Measurements from ENCODE around the gene MAP4K4. TPM values are rescaled to one million over a fixed set of nuclear protein-coding genes. Genes with fewer than 3 reads are reported as not detected.

Gene MAP4K4
- total and polyA plus RNA-seq, 8 donors, result 9.6 to 71.6 (median 23.8) TPM

GRCh38 chr2:101815154-101815553, 117.6 kb downstream of the MAP4K4 start:
- WGBS, 5 donors, result 95 to 100% (median 97%) methylated on average over 3 of the region's 3 CpGs
- H3K4me1 ChIP-seq, result peaks cover 11 to 54% (median 39%) of the 10 kb centered on the region in 4 donors
- no peak overlapping the region for H3K4me3 ChIP-seq
- no peaks in the 10 kb centered on the region for H3K36me3 ChIP-seq
- no peaks in the 10 kb centered on the region for H3K27me3 ChIP-seq
- intact Hi-C loops (cut with DNase I; ENCODE audit: low total_unique reads), result no loop called here
- no peak for DNase-seq
- TF ChIP-seq, protein P1, sequence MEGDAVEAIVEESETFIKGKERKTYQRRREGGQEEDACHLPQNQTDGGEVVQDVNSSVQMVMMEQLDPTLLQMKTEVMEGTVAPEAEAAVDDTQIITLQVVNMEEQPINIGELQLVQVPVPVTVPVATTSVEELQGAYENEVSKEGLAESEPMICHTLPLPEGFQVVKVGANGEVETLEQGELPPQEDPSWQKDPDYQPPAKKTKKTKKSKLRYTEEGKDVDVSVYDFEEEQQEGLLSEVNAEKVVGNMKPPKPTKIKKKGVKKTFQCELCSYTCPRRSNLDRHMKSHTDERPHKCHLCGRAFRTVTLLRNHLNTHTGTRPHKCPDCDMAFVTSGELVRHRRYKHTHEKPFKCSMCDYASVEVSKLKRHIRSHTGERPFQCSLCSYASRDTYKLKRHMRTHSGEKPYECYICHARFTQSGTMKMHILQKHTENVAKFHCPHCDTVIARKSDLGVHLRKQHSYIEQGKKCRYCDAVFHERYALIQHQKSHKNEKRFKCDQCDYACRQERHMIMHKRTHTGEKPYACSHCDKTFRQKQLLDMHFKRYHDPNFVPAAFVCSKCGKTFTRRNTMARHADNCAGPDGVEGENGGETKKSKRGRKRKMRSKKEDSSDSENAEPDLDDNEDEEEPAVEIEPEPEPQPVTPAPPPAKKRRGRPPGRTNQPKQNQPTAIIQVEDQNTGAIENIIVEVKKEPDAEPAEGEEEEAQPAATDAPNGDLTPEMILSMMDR (IDR thresholded peaks at IDR 0.05), result no peak
- TF ChIP-seq EP300 (IDR thresholded peaks at IDR 0.05), result no peak
- no peak for TF ChIP-seq POLR2AphosphoS5 (IDR thresholded peaks at IDR 0.05)
- TF ChIP-seq POLR2A (IDR thresholded peaks at IDR 0.05), result no peak
- H3K9me3 ChIP-seq, result no peaks in the 10 kb centered on the region
- no peak overlapping the region for H3K27ac ChIP-seq

- WGBS, 5 donors, result 80 to 87% (median 82%) methylated on average over 14 of the region's 14 CpGs
Observed at GRCh38 chr2:101815739-101816391, 118.4 kb downstream of the MAP4K4 start.

GRCh38 chr2:101816598-101816997, 119.1 kb downstream of the MAP4K4 start:
- Histone ChIP-seq H3K4me1 (peaks cover 11 to 60% (median 40%) of the 10 kb centered on the region in 4 donors), H3K4me3 (no peak overlapping the region), H3K27ac (no peak overlapping the region), H3K27me3 (no peaks in the 10 kb centered on the region), H3K36me3 (no peaks in the 10 kb centered on the region), H3K9me3 (no peaks in the 10 kb centered on the region)
- DNase-seq, result no peak
- intact Hi-C loops (cut with DNase I; ENCODE audit: low total_unique reads), result no loop called here
- TF ChIP-seq POLR2A (IDR thresholded peaks at IDR 0.05), result no peak
- TF ChIP-seq, protein P1 (IDR thresholded peaks at IDR 0.05), result no peak
- TF ChIP-seq POLR2AphosphoS5 (IDR thresholded peaks at IDR 0.05), result no peak
- WGBS, 5 donors, result 78 to 95% (median 89%) methylated on average over 4 of the region's 4 CpGs

More at GRCh38 chr2:101815739-101816391, 118.4 kb downstream of the MAP4K4 start:
- no peaks in the 10 kb centered on the region for H3K9me3 ChIP-seq
- H3K4me1 ChIP-seq, result peaks cover 11 to 61% (median 41%) of the 10 kb centered on the region in 4 donors
- no peak overlapping the region for H3K27ac ChIP-seq
- DNase-seq, result no peak
- no peak overlapping the region for H3K4me3 ChIP-seq
- H3K36me3 ChIP-seq, result no peaks in the 10 kb centered on the region
- H3K27me3 ChIP-seq, result no peaks in the 10 kb centered on the region
- no peak for TF ChIP-seq EP300 (IDR thresholded peaks at IDR 0.05)
- TF ChIP-seq, protein P1 (IDR thresholded peaks at IDR 0.05), result no peak
- TF ChIP-seq POLR2AphosphoS5 (IDR thresholded peaks at IDR 0.05), result no peak
- no peak for TF ChIP-seq POLR2A (IDR thresholded peaks at IDR 0.05)
- intact Hi-C loops (cut with DNase I; ENCODE audit: low total_unique reads), result no loop called here

GRCh38 chr2:101817481-101817880, 120.0 kb downstream of the MAP4K4 start:
- Histone ChIP-seq H3K27ac (no peak overlapping the region), H3K27me3 (no peaks in the 10 kb centered on the region), H3K4me3 (no peak overlapping the region), H3K36me3 (no peaks in the 10 kb centered on the region), H3K4me1 (peaks cover 11 to 53% (median 35%) of the 10 kb centered on the region in 4 donors), H3K9me3 (no peaks in the 10 kb centered on the region)
- WGBS, 5 donors, result 94 to 99% (median 95%) methylated on average over 6 of the region's 6 CpGs
- no peak for DNase-seq
- TF ChIP-seq POLR2AphosphoS5 (IDR thresholded peaks at IDR 0.05) (no peak), POLR2A (IDR thresholded peaks at IDR 0.05) (no peak), EP300 (IDR thresholded peaks at IDR 0.05) (no peak)
- TF ChIP-seq, protein P1 (IDR thresholded peaks at IDR 0.05), result no peak
- intact Hi-C loops (cut with DNase I; ENCODE audit: low total_unique reads), result no loop called here

Measured in stomach (tissue), 9 donors.